ENCODE data around the gene PSMD8.

- no peak for TF ChIP-seq CTCF (IDR thresholded peaks at IDR 0.05 in 4 of 5, conservative IDR thresholded peaks at IDR 0.05 in 1 of 5)
- no peak for TF ChIP-seq POLR2A (IDR thresholded peaks at IDR 0.05)
Observed at GRCh38 chr19:38351865-38352395, 22.4 kb upstream of the PSMD8 start.
